GM10266 (cell line): ENCODE measurements around the gene ASXL2.

Experiments used
- DNase-seq: peaks from one replicate; pipeline ENCODE4 v3.0.0; 2012; ENCODE audit errors: extremely low spot score
- TF ChIP-seq, protein P1 (sequence below): IDR thresholded peaks from 2 replicates; pipeline ENCODE4 v1.5.1; 2012; ENCODE audit warnings: mild to moderate bottlenecking, low read depth; ENCODE audit not compliant: control insufficient read depth, insufficient read depth; ENCODE audit errors: missing control alignments

The ASXL2 gene

DNA sequence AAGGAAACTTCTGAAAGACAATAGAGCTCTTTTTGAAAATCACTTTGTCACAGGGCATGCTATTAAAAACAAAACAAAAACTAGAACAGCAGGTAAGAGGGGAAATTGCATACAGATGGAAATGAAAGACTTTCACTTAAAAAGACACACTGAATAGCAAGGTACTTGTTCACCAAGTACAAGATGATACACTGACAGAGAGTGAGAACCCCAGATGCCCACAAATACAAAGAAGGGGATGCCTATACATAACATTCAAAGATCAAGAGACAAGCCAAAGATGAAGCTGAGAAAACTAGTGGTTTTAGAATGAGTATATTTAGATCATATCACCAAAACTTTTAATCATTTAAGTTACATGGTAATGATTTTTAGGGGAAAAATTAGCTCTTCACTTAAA lies 60.7 kb downstream of the ASXL2 start:
- TF ChIP-seq, protein P1, sequence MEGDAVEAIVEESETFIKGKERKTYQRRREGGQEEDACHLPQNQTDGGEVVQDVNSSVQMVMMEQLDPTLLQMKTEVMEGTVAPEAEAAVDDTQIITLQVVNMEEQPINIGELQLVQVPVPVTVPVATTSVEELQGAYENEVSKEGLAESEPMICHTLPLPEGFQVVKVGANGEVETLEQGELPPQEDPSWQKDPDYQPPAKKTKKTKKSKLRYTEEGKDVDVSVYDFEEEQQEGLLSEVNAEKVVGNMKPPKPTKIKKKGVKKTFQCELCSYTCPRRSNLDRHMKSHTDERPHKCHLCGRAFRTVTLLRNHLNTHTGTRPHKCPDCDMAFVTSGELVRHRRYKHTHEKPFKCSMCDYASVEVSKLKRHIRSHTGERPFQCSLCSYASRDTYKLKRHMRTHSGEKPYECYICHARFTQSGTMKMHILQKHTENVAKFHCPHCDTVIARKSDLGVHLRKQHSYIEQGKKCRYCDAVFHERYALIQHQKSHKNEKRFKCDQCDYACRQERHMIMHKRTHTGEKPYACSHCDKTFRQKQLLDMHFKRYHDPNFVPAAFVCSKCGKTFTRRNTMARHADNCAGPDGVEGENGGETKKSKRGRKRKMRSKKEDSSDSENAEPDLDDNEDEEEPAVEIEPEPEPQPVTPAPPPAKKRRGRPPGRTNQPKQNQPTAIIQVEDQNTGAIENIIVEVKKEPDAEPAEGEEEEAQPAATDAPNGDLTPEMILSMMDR, result no peak
- DNase-seq, result peak; percentile 32

DNA sequence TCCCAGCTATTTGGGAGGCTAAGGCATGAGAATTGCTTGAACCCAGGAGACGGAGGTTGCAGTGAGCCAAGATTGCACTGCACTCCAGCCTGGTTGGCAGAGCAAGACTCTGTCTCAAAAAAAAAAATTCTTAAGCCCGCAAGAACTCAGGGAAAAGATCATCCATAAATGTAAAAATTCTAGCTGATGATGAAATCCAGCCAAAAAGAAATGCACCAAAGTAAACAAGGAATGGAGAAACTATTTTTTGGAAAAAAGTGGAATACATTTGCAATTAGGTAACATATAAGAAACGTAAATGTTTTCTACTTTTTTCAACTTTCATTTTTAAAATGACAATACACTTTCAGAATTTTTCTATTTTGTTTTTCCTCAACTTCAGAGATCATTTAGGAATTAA lies 61.3 kb downstream of the ASXL2 start:
- no peak for DNase-seq

GRCh38 chr2:25816249-25816648 lies 62.0 kb downstream of the ASXL2 start:
- DNase-seq, result no peak
- TF ChIP-seq, protein P1, result no peak

More for the DNA sequence above, 61.3 kb downstream of the ASXL2 start:
- TF ChIP-seq, protein P1, result no peak

DNA sequence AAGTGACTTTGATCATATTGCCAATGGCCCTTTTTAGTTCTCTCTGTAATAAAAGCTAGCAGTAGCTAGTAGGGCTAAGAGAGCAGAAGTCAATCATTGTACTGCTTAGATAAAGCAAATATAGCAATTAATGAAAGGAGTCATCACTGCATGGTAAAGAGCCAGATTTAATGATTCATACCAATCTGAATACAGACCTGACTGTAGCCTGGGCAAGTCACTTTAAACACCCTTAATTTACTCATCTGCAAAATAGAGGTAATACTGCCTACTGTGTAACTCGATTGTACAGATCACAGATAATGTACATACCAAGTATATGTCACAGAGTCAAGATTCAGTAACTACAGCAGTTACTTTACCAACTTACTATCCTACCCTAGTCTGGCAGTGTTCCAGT lies 63.6 kb downstream of the ASXL2 start:
- no peak for DNase-seq
- TF ChIP-seq, protein P1, result no peak

DNA sequence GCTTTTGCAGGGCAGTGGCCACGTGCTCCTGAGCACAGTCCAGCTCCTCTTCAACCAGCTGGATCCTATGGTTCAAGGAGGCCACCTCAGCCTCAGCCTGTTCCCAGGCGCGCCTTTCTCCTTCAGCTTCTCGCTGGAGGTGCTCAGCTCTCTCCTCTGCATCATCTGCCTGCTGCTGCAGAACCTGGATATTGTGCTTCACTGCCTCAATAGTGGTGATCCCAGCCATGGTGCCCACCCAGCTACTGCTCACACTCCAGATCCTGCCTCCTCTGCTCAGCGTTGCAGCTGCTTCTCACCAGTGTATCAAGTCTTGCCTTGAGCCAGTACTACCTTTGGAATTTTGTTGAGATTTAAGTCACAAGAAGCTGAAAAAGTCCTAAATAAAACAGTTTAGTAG lies 67.9 kb downstream of the ASXL2 start:
- TF ChIP-seq, protein P1, result no peak
- no peak for DNase-seq

DNA sequence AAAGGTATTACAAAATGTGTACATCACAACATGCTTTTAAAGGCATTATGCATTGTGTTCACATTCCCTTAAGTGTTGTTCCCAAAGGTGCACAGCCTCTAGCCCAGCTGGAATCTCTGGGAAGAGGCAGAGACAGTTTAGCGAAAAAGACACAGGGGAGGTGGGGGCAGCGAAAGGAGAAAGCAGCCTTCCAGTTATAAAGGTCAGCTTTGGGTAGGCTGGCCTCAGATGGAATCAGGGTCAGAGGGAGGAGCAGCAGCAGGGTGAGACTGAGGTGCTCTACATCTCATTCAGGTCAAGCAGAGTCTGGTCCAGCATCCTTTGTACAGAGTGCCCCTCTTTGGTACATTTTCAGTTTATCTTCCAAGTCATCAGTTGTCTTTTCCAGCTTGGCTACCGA lies 68.6 kb downstream of the ASXL2 start:
- TF ChIP-seq, protein P1, result no peak
- DNase-seq, result no peak

GRCh38 chr2:25808006-25808383 lies 70.3 kb downstream of the ASXL2 start:
- TF ChIP-seq, protein P1, result no peak
- DNase-seq, result no peak
